Natural killer cell (primary cell): ENCODE data around the gene GPC1. TPM values are rescaled to one million over a fixed set of nuclear protein-coding genes. Genes with fewer than 3 reads are reported as not detected.

Experiments
- ATAC-seq, 3 donors: fragments of 150-1000 bp in 2 of 3; fragments of 200-7000 bp in 1 of 3; cut with Tn5 transposase; 1 replicate in 1 of 3; 2 replicates in 2 of 3; pipeline ENCODE4 v1.10.0; 2021; ENCODE audit warnings: mild to moderate bottlenecking in 2 of 3, moderate library complexity in 2 of 3
- DNase-seq, 2 donors: peaks; one replicate each; pipeline versions ENCODE4 v3.0.0 to v3.0.0-alpha.2; 2013 to 2021; ENCODE audit warnings: mixed read lengths in 1 of 2
- H3K27ac ChIP-seq: one replicate; pipeline ENCODE4 v1.5.1; 2013; ENCODE audit warnings: mild to moderate bottlenecking, low read length
- H3K27me3 ChIP-seq: one replicate; pipeline ENCODE4 v1.6.1; 2013; ENCODE audit warnings: low read length; ENCODE audit not compliant: control insufficient read depth, insufficient read depth
- H3K36me3 ChIP-seq: one replicate; pipeline ENCODE4 v1.6.1; 2013; ENCODE audit warnings: low read length; ENCODE audit not compliant: control insufficient read depth, insufficient read depth
- H3K4me1 ChIP-seq: one replicate; pipeline ENCODE4 v1.6.1; 2013; ENCODE audit warnings: low read length; ENCODE audit not compliant: control insufficient read depth, insufficient read depth
- H3K4me3 ChIP-seq: one replicate; pipeline ENCODE4 v1.5.1; 2013; ENCODE audit warnings: low read length
- H3K9me3 ChIP-seq: one replicate; pipeline ENCODE4 v1.6.1; 2013; ENCODE audit warnings: low read length; ENCODE audit not compliant: control insufficient read depth, insufficient read depth
- H3K27ac Mint-ChIP-seq, 2 donors: one replicate each; pipeline ENCODE4 v1.8.0; 2022; ENCODE audit warnings: mild to moderate bottlenecking in 2 of 2, mixed read lengths in 2 of 2, moderate library complexity in 1 of 2
- H3K27me3 Mint-ChIP-seq, 2 donors: one replicate each; pipeline ENCODE4 v1.8.0; 2022; ENCODE audit warnings: low read depth in 2 of 2, mixed read lengths in 2 of 2
- H3K36me3 Mint-ChIP-seq: one replicate; pipeline ENCODE4 v1.8.0; 2022; ENCODE audit warnings: mixed read lengths
- H3K4me1 Mint-ChIP-seq, 2 donors: one replicate each; pipeline ENCODE4 v1.8.0; 2022; ENCODE audit warnings: mixed read lengths in 2 of 2
- H3K4me3 Mint-ChIP-seq: one replicate; pipeline ENCODE4 v1.8.0; 2022; ENCODE audit warnings: mild to moderate bottlenecking, moderate library complexity, mixed read lengths
- H3K9me3 Mint-ChIP-seq, 2 donors: one replicate each; pipeline ENCODE4 v1.8.0; 2022; ENCODE audit warnings: mixed read lengths in 2 of 2
- WGBS: methylation state at CpG from one replicate; pipeline ENCODE4 v1.1.7; 2013; ENCODE audit warnings: missing lambda C conversion rate; ENCODE audit not compliant: insufficient coverage; 5-methylcytosine and 5-hydroxymethylcytosine counted together
- intact Hi-C: fragments of 100-400 bp; cut with micrococcal nuclease; formaldehyde crosslinking; loops from one replicate; pipeline ENCODE4 v1.14.2; 2022
- total RNA-seq, 4 donors: library from RNA; stranded (reverse); fragments of 120-200 nt in 1 of 4; gene quantifications; one replicate each; pipeline versions ENCODE4 v1.2.3 to v1.2.4, GENCODE V29; 2013 to 2022
- TF ChIP-seq, protein P1 (sequence below): fragments of 200-600 bp; IDR thresholded peaks from one replicate; pipeline ENCODE4 v1.8.0; 2022; ENCODE audit warnings: antibody characterized with exemption

The GPC1 gene
- total RNA-seq, 3 donors from 2014 or later (not counting 1 experiment from before 2014, with no cell fraction given): 0.79 to 1.4 (median 0.94) TPM

DNA sequence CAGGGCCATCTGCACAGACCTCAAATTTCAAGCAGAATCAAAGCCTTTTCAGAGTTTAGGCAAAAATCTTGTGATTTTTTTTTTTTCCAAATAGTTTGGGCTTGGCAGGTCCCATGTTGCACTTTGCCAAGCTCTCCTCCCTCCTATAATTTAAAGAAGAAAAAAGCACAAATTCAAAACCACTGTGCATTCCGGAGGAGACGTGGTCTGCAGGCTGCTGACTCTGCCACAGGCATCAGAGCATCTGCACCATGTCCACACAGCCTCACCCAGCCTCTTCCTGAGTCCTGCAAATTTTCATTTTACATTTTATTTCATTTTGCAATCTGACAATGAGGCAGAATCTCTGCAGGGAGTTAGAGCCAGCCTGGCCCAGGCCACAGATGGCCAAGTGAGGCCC is 15.7 kb upstream of the GPC1 start:
- Mint-ChIP-seq H3K36me3 (no peaks in the 10 kb centered on the region), H3K4me1 (no peaks in the 10 kb centered on the region), H3K4me3 (no peak overlapping the region), H3K27ac (no peak overlapping the region), H3K27me3 (no peaks in the 10 kb centered on the region), H3K9me3 (no peaks in the 10 kb centered on the region)
- DNase-seq: peak in 1 of 2 donors; percentile 0
- TF ChIP-seq, protein P1, sequence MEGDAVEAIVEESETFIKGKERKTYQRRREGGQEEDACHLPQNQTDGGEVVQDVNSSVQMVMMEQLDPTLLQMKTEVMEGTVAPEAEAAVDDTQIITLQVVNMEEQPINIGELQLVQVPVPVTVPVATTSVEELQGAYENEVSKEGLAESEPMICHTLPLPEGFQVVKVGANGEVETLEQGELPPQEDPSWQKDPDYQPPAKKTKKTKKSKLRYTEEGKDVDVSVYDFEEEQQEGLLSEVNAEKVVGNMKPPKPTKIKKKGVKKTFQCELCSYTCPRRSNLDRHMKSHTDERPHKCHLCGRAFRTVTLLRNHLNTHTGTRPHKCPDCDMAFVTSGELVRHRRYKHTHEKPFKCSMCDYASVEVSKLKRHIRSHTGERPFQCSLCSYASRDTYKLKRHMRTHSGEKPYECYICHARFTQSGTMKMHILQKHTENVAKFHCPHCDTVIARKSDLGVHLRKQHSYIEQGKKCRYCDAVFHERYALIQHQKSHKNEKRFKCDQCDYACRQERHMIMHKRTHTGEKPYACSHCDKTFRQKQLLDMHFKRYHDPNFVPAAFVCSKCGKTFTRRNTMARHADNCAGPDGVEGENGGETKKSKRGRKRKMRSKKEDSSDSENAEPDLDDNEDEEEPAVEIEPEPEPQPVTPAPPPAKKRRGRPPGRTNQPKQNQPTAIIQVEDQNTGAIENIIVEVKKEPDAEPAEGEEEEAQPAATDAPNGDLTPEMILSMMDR: no peak
- H3K27ac ChIP-seq: no peak overlapping the region
- 80% methylated on average over 2 of the region's 2 CpGs for WGBS
- no peaks in the 10 kb centered on the region for H3K36me3 ChIP-seq
- no peak overlapping the region for H3K4me3 ChIP-seq
- intact Hi-C loops: no loop called here
- H3K4me1 ChIP-seq: no peaks in the 10 kb centered on the region
- peaks cover 14% of the 10 kb centered on the region for H3K9me3 ChIP-seq
- no peak for ATAC-seq
- H3K27me3 ChIP-seq: no peaks in the 10 kb centered on the region

DNA sequence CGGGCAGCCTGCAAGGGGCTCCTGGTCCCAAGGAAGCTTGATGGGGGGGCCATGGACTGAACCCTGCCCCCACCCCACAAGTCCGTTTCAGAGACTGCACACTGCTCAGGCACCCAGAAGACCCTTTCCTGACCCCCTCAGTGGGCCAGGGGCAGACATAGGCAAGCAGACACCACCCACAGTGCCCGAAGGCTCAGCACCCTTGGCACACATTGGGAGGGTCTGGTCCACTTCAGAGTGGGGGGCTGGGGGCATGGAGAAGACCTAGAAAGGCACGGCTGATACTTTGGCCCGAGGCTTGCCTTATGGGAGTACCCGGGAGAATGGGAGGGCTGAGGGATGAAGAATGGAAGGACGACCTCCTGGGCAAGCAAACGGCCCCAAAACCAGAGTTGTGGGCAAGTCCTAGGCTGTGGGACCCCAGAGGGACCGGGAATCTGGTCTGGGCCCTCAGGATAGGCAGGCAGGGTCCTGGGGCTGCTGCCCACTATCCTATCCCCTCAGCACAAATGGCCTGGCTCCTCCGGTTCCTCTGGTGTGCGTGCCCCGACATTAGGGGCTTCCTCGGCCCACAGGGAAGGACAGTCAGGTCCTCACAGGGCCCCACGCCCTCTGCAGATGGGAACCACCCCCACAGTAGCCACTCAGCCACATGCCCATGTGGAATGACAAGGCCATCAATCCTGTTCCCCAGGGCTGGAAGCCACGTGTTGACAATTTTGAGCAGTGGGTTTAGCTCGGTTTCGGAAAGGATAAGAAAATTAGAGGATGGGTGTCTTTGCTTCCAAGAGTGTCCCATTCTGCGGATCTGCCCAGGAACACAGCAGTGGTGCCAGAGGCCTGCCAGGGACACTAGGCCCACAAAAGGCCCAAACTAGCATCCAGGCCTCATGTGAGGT is 15.0 kb upstream of the GPC1 start:
- no peak overlapping the region for H3K4me3 Mint-ChIP-seq
- H3K27ac Mint-ChIP-seq: no peak overlapping the region
- Histone ChIP-seq H3K36me3 (no peaks in the 10 kb centered on the region), H3K27ac (no peak overlapping the region), H3K27me3 (no peaks in the 10 kb centered on the region), H3K9me3 (peaks cover 14% of the 10 kb centered on the region), H3K4me1 (no peaks in the 10 kb centered on the region), H3K4me3 (no peak overlapping the region)
- no peaks in the 10 kb centered on the region for H3K4me1 Mint-ChIP-seq
- ATAC-seq (no peak), DNase-seq (peak in 1 of 2 donors; percentile 8)
- 87% methylated on average over 18 of the region's 18 CpGs for WGBS
- no peaks in the 10 kb centered on the region for H3K9me3 Mint-ChIP-seq
- H3K36me3 Mint-ChIP-seq: no peaks in the 10 kb centered on the region
- TF ChIP-seq, protein P1: no peak
- no peaks in the 10 kb centered on the region for H3K27me3 Mint-ChIP-seq
- intact Hi-C loops: no loop called here

DNA sequence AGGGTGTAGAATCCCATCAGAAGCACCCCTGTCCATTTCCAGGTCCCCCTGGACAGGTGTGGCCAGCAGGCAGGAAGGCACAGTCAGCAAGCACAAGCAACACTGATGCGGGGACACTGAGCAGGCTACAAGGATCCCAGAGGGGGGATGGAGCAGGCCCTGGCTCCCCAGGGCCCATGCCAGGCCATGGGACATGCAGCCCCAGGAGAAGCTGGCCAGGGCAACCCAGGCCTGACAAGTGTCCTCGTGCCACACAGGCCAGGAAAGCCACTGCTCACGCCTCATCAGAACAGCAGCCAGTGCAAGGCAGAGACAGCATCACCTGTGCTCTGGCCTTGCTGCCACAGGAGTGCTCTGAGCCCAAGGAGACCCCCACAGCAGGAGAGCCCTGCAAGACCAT is 14.1 kb upstream of the GPC1 start:
- Histone ChIP-seq H3K4me3 (no peak overlapping the region), H3K27me3 (no peaks in the 10 kb centered on the region), H3K9me3 (peaks cover 14% of the 10 kb centered on the region), H3K36me3 (no peaks in the 10 kb centered on the region), H3K27ac (no peak overlapping the region), H3K4me1 (no peaks in the 10 kb centered on the region)
- Mint-ChIP-seq H3K27ac (no peak overlapping the region), H3K27me3 (peaks cover 0 to 5% of the 10 kb centered on the region in 2 donors), H3K4me1 (no peaks in the 10 kb centered on the region), H3K36me3 (no peaks in the 10 kb centered on the region), H3K4me3 (no peak overlapping the region), H3K9me3 (no peaks in the 10 kb centered on the region)
- peak in 1 of 2 donors; percentile 3 for DNase-seq
- WGBS: 77% methylated on average over 3 of the region's 3 CpGs
- TF ChIP-seq, protein P1: no peak
- intact Hi-C loops: no loop called here
- no peak for ATAC-seq
